H1 (cell line): ENCODE measurements around the gene KCNQ1. TPM values are rescaled to one million over a fixed set of nuclear protein-coding genes. Genes with fewer than 3 reads are reported as not detected.

Experiments
- CTCF ChIA-PET: fragments of 300-600 bp; sonication (Branson Sonifier 250); formaldehyde crosslinking; loops from one replicate; lab custom pipeline; 2021; ENCODE audit not compliant: partially characterized antibody; lab: Charles Lee
- POLR2A ChIA-PET: fragments of 300-600 bp; sonication (Branson Sonifier 250); formaldehyde crosslinking; loops from one replicate; lab custom pipeline; 2021; ENCODE audit warnings: inconsistent platforms; ENCODE audit not compliant: partially characterized antibody; lab: Charles Lee
- DNase-seq, 2 experiments: peaks; one replicate each; pipeline versions ENCODE4 v3.0.0 to v3.0.0-alpha.2; 2010 to 2022; ENCODE audit warnings: low spot score in 2 of 2, low read depth in 1 of 2, mixed read lengths in 1 of 2
- FAIRE-seq: peaks from 2 replicates; lab custom pipeline; 2011; peaks lifted over from hg19 to GRCh38; lab: Jason Lieb, UNC
- H2AFZ ChIP-seq: 2 replicates; pipeline ENCODE4 v1.8.1; 2012; ENCODE audit warnings: low read length, inconsistent platforms
- H2AK5ac ChIP-seq: 2 replicates; pipeline ENCODE4 v1.6.1; 2013; ENCODE audit warnings: low read depth, low read length
- H2BK120ac ChIP-seq: replicated peaks from 2 replicates; pipeline ENCODE3; 2013; ENCODE audit warnings: low read depth, low read length, inconsistent platforms
- H2BK12ac ChIP-seq: 2 replicates; pipeline ENCODE4 v1.6.1; 2013; ENCODE audit warnings: low read depth, low read length
- H2BK15ac ChIP-seq: 2 replicates; pipeline ENCODE4 v1.6.1; 2013; ENCODE audit warnings: low read length
- H2BK20ac ChIP-seq: 2 replicates; pipeline ENCODE4 v1.6.1; 2013; ENCODE audit warnings: low read length
- H2BK5ac ChIP-seq: 2 replicates; pipeline ENCODE4 v1.6.1; 2013; ENCODE audit warnings: low read depth, low read length
- H3K14ac ChIP-seq: 2 replicates; pipeline ENCODE4 v1.6.1; 2013; ENCODE audit warnings: inconsistent platforms; ENCODE audit not compliant: insufficient read length
- H3K18ac ChIP-seq: 2 replicates; pipeline ENCODE4 v1.6.1; 2013; ENCODE audit warnings: low read length; ENCODE audit errors: extremely low read depth
- H3K23ac ChIP-seq: 2 replicates; pipeline ENCODE4 v1.6.1; 2013; ENCODE audit warnings: inconsistent platforms; ENCODE audit not compliant: insufficient read length
- H3K23me2 ChIP-seq: 2 replicates; pipeline ENCODE4 v1.6.1; 2013; ENCODE audit warnings: low read depth, low read length
- H3K27ac ChIP-seq: 2 replicates; pipeline ENCODE4 v1.6.1; 2011; ENCODE audit warnings: low read depth, low read length, inconsistent platforms
- H3K27me3 ChIP-seq, 4 experiments: replicated peaks in 1 of 4; 1 replicate in 1 of 4; 2 replicates in 3 of 4; pipeline versions ENCODE4 v1.6.1 to v1.8.1; 2011 to 2013; ENCODE audit warnings: low read length in 3 of 4, mild to moderate bottlenecking in 3 of 4, inconsistent platforms in 2 of 4, mixed read lengths in 2 of 4, moderate library complexity in 1 of 4; ENCODE audit not compliant: control insufficient read depth in 3 of 4, insufficient read depth in 3 of 4; ENCODE audit errors: extremely low read depth in 1 of 4
- H3K36me3 ChIP-seq, 4 experiments: 2 replicates each; pipeline versions ENCODE4 v1.6.1 to v1.8.1; 2011 to 2013; ENCODE audit warnings: mild to moderate bottlenecking in 4 of 4, low read length in 3 of 4, moderate library complexity in 2 of 4, control low read depth in 1 of 4, inconsistent platforms in 1 of 4; ENCODE audit not compliant: insufficient read depth in 4 of 4, control insufficient read depth in 2 of 4
- H3K4ac ChIP-seq: replicated peaks from 2 replicates; pipeline ENCODE3; 2013; ENCODE audit warnings: low read length, low read depth, mixed read lengths, inconsistent platforms; ENCODE audit not compliant: insufficient read length
- H3K4me1 ChIP-seq, 4 experiments: replicated peaks in 1 of 4; 1 replicate in 1 of 4; 2 replicates in 3 of 4; pipeline versions ENCODE4 v1.6.1 to v1.8.1; 2011 to 2013; ENCODE audit warnings: low read length in 3 of 4, inconsistent platforms in 2 of 4, mixed read lengths in 1 of 4; ENCODE audit not compliant: insufficient read depth in 4 of 4, control insufficient read depth in 3 of 4
- H3K4me2 ChIP-seq, 2 experiments: 2 replicates each; pipeline versions ENCODE4 v1.6.1 to v1.8.1; 2011 to 2013; ENCODE audit warnings: low read depth in 2 of 2, low read length in 2 of 2, control low read depth in 1 of 2, inconsistent platforms in 1 of 2, mild to moderate bottlenecking in 1 of 2; ENCODE audit not compliant: insufficient read depth in 1 of 2
- H3K4me3 ChIP-seq, 4 experiments: fragments of 200-600, 300-600 bp in 1 of 4; sonication (generic), shearing (Covaris generic), sonication (Bioruptor Twin) in 1 of 4; 2 replicates each; pipeline versions ENCODE4 v1.5.1 to v1.8.1; 2011 to 2016; ENCODE audit warnings: low read length in 4 of 4, low read depth in 3 of 4, control low read depth in 2 of 4, inconsistent platforms in 2 of 4, mild to moderate bottlenecking in 2 of 4, mixed read lengths in 1 of 4, moderate library complexity in 1 of 4; ENCODE audit not compliant: insufficient read depth in 2 of 4; ENCODE audit errors: extremely low read depth in 1 of 4
- H3K56ac ChIP-seq: replicated peaks from 2 replicates; pipeline ENCODE3; 2013; ENCODE audit warnings: low read depth, mild to moderate bottlenecking, mixed read lengths, low read length, inconsistent platforms; ENCODE audit not compliant: insufficient read length
- H3K79me1 ChIP-seq: 2 replicates; pipeline ENCODE4 v1.6.1; 2013; ENCODE audit warnings: low read depth, low read length, control low read depth
- H3K79me2 ChIP-seq, 2 experiments: 2 replicates each; pipeline versions ENCODE4 v1.6.1 to v1.8.1; 2012 to 2013; ENCODE audit warnings: low read length in 2 of 2, mild to moderate bottlenecking in 2 of 2, inconsistent platforms in 1 of 2; ENCODE audit not compliant: insufficient read depth in 2 of 2, control insufficient read depth in 1 of 2
- H3K9ac ChIP-seq, 4 experiments: replicated peaks in 1 of 4; 1 replicate in 1 of 4; 2 replicates in 3 of 4; pipeline versions ENCODE4 v1.6.1 to v1.8.1; 2011 to 2013; ENCODE audit warnings: low read depth in 3 of 4, low read length in 3 of 4, control low read depth in 2 of 4, mild to moderate bottlenecking in 2 of 4, moderate library complexity in 2 of 4, inconsistent platforms in 1 of 4; ENCODE audit errors: extremely low read depth in 1 of 4
- H3K9me3 ChIP-seq, 2 experiments: 2 replicates each; pipeline versions ENCODE4 v1.6.1 to v1.8.1; 2012 to 2013; ENCODE audit warnings: mild to moderate bottlenecking in 2 of 2, moderate library complexity in 2 of 2, control low read depth in 1 of 2, inconsistent platforms in 1 of 2, low read depth in 1 of 2, low read length in 1 of 2, mixed read lengths in 1 of 2; ENCODE audit not compliant: insufficient read depth in 2 of 2
- H4K20me1 ChIP-seq, 2 experiments: replicated peaks in 1 of 2; 2 replicates each; pipeline versions ENCODE3 to v1.8.1; 2011 to 2013; ENCODE audit warnings: inconsistent platforms in 2 of 2, low read length in 2 of 2, mild to moderate bottlenecking in 1 of 2; ENCODE audit not compliant: insufficient read depth in 2 of 2, control insufficient read depth in 1 of 2
- H4K5ac ChIP-seq: 2 replicates; pipeline ENCODE4 v1.6.1; 2013; ENCODE audit warnings: low read length, low read depth, mixed read lengths, inconsistent platforms; ENCODE audit not compliant: insufficient read length
- H4K8ac ChIP-seq: 2 replicates; pipeline ENCODE4 v1.8.0; 2013; ENCODE audit warnings: mild to moderate bottlenecking, moderate library complexity, low read length, inconsistent platforms; ENCODE audit not compliant: insufficient read depth; ENCODE audit errors: extremely low read depth
- H4K91ac ChIP-seq: replicated peaks from 2 replicates; pipeline ENCODE3; 2013; ENCODE audit warnings: low read length, mixed read lengths, inconsistent platforms; ENCODE audit not compliant: insufficient read length
- CREB1 ChIP-seq: IDR thresholded peaks from 2 replicates; pipeline ENCODE4 v1.6.1; 2012; ENCODE audit warnings: inconsistent platforms
- EGR1 ChIP-seq: IDR thresholded peaks from 2 replicates; pipeline ENCODE4 v1.6.1; 2011; ENCODE audit warnings: low read depth, low read length, borderline replicate concordance
- EP300 ChIP-seq, 2 experiments: IDR thresholded peaks; 1 replicate in 1 of 2; 2 replicates in 1 of 2; pipeline ENCODE4 v1.6.1; 2011 to 2012; ENCODE audit warnings: low read depth in 2 of 2, low read length in 2 of 2, mild to moderate bottlenecking in 2 of 2, borderline replicate concordance in 1 of 2, inconsistent platforms in 1 of 2, moderate library complexity in 1 of 2
- HDAC2 ChIP-seq, 2 experiments: fragments of 300-600 bp in 1 of 2; sonication (generic) in 1 of 2; IDR thresholded peaks; 2 replicates each; pipeline ENCODE4 v1.6.1; 2011 to 2012; ENCODE audit warnings: low read depth in 2 of 2, low read length in 2 of 2, mild to moderate bottlenecking in 2 of 2, moderate library complexity in 2 of 2, borderline replicate concordance in 1 of 2, inconsistent platforms in 1 of 2
- MAFK ChIP-seq: IDR thresholded peaks from 2 replicates; pipeline ENCODE4 v1.6.1; 2012; ENCODE audit warnings: low read depth, mild to moderate bottlenecking, improper control_type of control experiment, low read length
- PHF8 ChIP-seq: fragments of 200-600 bp; sonication (generic); conservative IDR thresholded peaks from 2 replicates; pipeline ENCODE4 v1.7.1; 2012; ENCODE audit warnings: low read depth, mild to moderate bottlenecking, inconsistent platforms, low read length, moderate library complexity
- RAD21 ChIP-seq, 2 experiments: IDR thresholded peaks in 1 of 2; conservative IDR thresholded peaks in 1 of 2; 2 replicates each; pipeline ENCODE4 v1.6.1; 2011; ENCODE audit warnings: low read depth in 2 of 2, low read length in 2 of 2, improper control_type of control experiment in 1 of 2, inconsistent platforms in 1 of 2, mild to moderate bottlenecking in 1 of 2, moderate library complexity in 1 of 2
- WGBS, 2 experiments: shearing (Covaris generic) in 1 of 2; methylation state at CpG; one replicate each; pipeline versions ENCODE4 v1.1.6 to v1.1.7; 2013 to 2015; ENCODE audit warnings: low lambda C conversion rate in 2 of 2, mixed read lengths in 2 of 2, inconsistent platforms in 1 of 2, low coverage in 1 of 2, missing lambda C conversion rate in 1 of 2; ENCODE audit not compliant: insufficient replicate concordance in 2 of 2, insufficient coverage in 1 of 2, insufficient read length in 1 of 2; ENCODE audit errors: extremely low coverage in 1 of 2, missing lambda C conversion rate in 1 of 2; 5-methylcytosine and 5-hydroxymethylcytosine counted together
- polyA plus RNA-seq, 7 experiments: library from polyadenylated mRNA; depleted of rRNA in 3 of 7; stranded (reverse) in 5 of 7; unstranded in 2 of 7; fragments of >200 nt in 5 of 7; fragments of 200-250 nt in 2 of 7; gene quantifications; 1 replicate in 5 of 7; 2 replicates in 1 of 7; 4 replicates in 1 of 7; pipeline versions ENCODE4 v1.2.1 to v1.2.3, GENCODE V29; 2011 to 2013; ENCODE audit warnings: missing spikeins in 2 of 7, mixed read lengths in 2 of 7
- total RNA-seq: library from RNA; stranded (reverse); fragmentation: NEBNext Ultra II Directional; extraction: Animal tissue kit (Norgen Biotek cat#: 25700); gene quantifications from 2 replicates; pipeline ENCODE4 v1.2.1, GENCODE V29; 2021
- TF ChIP-seq, protein P1 (sequence below): IDR thresholded peaks from 2 replicates; pipeline ENCODE4 v1.6.1; 2012; ENCODE audit warnings: low read length, inconsistent platforms

KCNQ1 gene
- total and polyA plus RNA-seq, 2 of the 8 experiments (the other 6 are each of a cell fraction or from before 2014, with no cell fraction given): 1.9 to 2.0 TPM

DNA sequence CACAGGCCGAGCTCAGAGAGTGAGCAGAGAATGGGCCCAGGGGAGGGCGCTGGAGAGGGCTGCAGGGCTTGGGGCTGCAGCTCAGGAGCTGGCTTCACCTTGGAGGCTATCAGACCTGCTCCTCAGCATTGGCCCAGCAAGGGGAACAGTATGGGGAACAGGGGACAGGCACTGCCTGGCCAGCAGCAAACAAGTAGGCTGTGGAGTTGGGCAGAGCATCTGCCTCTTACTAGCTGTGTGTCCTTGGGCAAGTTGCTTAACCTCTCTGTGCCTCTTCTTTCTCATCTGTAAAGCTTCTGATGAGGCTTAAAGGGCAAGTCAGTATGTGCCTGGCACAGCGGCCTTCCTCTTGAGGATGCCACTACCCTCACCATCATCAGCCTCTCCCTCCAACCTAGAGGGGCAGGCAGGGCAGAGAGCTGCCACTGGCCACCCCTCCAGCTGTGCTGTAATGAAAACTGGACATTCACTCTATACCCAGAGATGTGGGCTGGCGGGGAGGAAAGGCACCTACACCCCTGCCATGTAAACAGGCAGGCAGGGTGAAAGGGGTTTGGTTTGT, 448.2 kb downstream of the KCNQ1 start:
- WGBS, 2 experiments: 44% methylated on average over 4 of the region's 4 CpGs; no CpG with 5 or more reads in 1 of the 2 experiments
- no peak for FAIRE-seq
- H3K4me3 ChIP-seq: peak overlapping the region; percentile 25 to 52 (median 40); a peak in 6 of 8 replicates
- TF ChIP-seq, protein P1, sequence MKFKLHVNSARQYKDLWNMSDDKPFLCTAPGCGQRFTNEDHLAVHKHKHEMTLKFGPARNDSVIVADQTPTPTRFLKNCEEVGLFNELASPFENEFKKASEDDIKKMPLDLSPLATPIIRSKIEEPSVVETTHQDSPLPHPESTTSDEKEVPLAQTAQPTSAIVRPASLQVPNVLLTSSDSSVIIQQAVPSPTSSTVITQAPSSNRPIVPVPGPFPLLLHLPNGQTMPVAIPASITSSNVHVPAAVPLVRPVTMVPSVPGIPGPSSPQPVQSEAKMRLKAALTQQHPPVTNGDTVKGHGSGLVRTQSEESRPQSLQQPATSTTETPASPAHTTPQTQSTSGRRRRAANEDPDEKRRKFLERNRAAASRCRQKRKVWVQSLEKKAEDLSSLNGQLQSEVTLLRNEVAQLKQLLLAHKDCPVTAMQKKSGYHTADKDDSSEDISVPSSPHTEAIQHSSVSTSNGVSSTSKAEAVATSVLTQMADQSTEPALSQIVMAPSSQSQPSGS: no peak
- TF ChIP-seq EP300 (IDR thresholded peaks at IDR 0.05; ENCODE audit: borderline replicate concordance in 1 of 2, low read depth in 2 of 2, low read length in 2 of 2) (no peak), PHF8 (no peak), HDAC2 (IDR thresholded peaks at IDR 0.05; ENCODE audit: borderline replicate concordance in 1 of 2, low read depth in 2 of 2, low read length in 2 of 2) (peak in 1 of 2 experiments; percentile 23; a peak in 1 of 4 replicates), MAFK (no peak), RAD21 (IDR thresholded peaks at IDR 0.05 in 1 of 2, conservative IDR thresholded peaks at IDR 0.05 in 1 of 2; ENCODE audit: low read depth in 2 of 2, low read length in 2 of 2) (peak; percentile 19 to 45; a peak in 3 of 4 replicates), CREB1 (no peak), EGR1 (no peak)

More for the DNA sequence above, 448.2 kb downstream of the KCNQ1 start:
- peak overlapping the region; percentile 13 for H3K56ac ChIP-seq
- no peaks in the 10 kb centered on the region for H3K36me3 ChIP-seq
- H3K27me3 ChIP-seq: peaks cover 0 to 17% (median 4%) of the 10 kb centered on the region in 4 experiments; a peak in 4 of 7 replicates
- peak overlapping the region; percentile 97 for H4K8ac ChIP-seq
- peaks cover 0 to 4% of the 10 kb centered on the region in 2 experiments; a peak in 1 of 4 replicates for H3K9me3 ChIP-seq
- no peak overlapping the region for H2AFZ ChIP-seq
- peak overlapping the region; percentile 9; the same call in 1 of the 2 replicates for H2AK5ac ChIP-seq
- H3K4me2 ChIP-seq: peak overlapping the region; percentile 67 to 68
- H2BK20ac ChIP-seq: peak overlapping the region; percentile 98; the same call in 1 of the 2 replicates
- H3K79me1 ChIP-seq: no peaks in the 10 kb centered on the region
- ChIA-PET POLR2A (interaction anchor here (0.6 to 4.4 kb wide), 9 partner anchors 9 to 361 kb away, joined by 3 to 17 read pairs (median 6); partner anchors contain the start of genes KCNQ1OT1 and PHLDA2), CTCF (interaction anchor here (0.5 to 13.5 kb wide), 31 partner anchors 10 to 480 kb away, joined by 3 to 521 read pairs (median 5); partner anchors contain the start of gene PHLDA2)
- H4K20me1 ChIP-seq: no peaks in the 10 kb centered on the region
- peak overlapping the region; percentile 97 for H4K5ac ChIP-seq
- no peak overlapping the region for H3K14ac ChIP-seq
- H4K91ac ChIP-seq: peak overlapping the region; percentile 100
- H3K79me2 ChIP-seq: no peaks in the 10 kb centered on the region
- peak overlapping the region; percentile 100 for H3K18ac ChIP-seq
- peak overlapping the region in 1 of 4 experiments; percentile 18; a peak in 2 of 7 replicates for H3K9ac ChIP-seq
- DNase-seq: no peak
- peak overlapping the region; percentile 12; the same call in 1 of the 2 replicates for H3K27ac ChIP-seq
- H3K23me2 ChIP-seq: peaks cover 3% of the 10 kb centered on the region
- peaks cover 0 to 20% (median 15%) of the 10 kb centered on the region in 4 experiments; a peak in 6 of 7 replicates for H3K4me1 ChIP-seq
- H2BK12ac ChIP-seq: peak overlapping the region; percentile 97; the same call in 1 of the 2 replicates
- peak overlapping the region; percentile 87; the same call in 1 of the 2 replicates for H2BK5ac ChIP-seq
- H3K4ac ChIP-seq: peak overlapping the region; percentile 69
- H3K23ac ChIP-seq: no peak overlapping the region
- H2BK15ac ChIP-seq: no peak overlapping the region; the same call in 1 of the 2 replicates
- H2BK120ac ChIP-seq: peak overlapping the region; percentile 67
